ENCODE measurements around the gene CRAMP1.

CRAMP1 gene

GRCh38 chr16:1634541-1634940 is 22.4 kb downstream of the CRAMP1 start:
- no peak for TF ChIP-seq FOXP2 (optimal IDR thresholded peaks at IDR 0.05; ENCODE audit: borderline replicate concordance, extremely low read depth, extremely low read length, insufficient read depth)
- TF ChIP-seq POLR2AphosphoS5 (IDR thresholded peaks at IDR 0.05; ENCODE audit: low read depth, low read length), result no peak
- no peak for TF ChIP-seq TAF1 (IDR thresholded peaks at IDR 0.05; ENCODE audit: borderline replicate concordance, insufficient read depth, low read length)
- no peak for TF ChIP-seq REST (IDR thresholded peaks at IDR 0.05; ENCODE audit: insufficient read depth in 1 of 2, low read depth in 2 of 2, low read length in 2 of 2)
- no peak for TF ChIP-seq SIN3A (IDR thresholded peaks at IDR 0.05; ENCODE audit: borderline replicate concordance, insufficient read depth, low read length)

- TF ChIP-seq TAF1 (IDR thresholded peaks at IDR 0.05; ENCODE audit: borderline replicate concordance, insufficient read depth, low read length) (no peak), REST (IDR thresholded peaks at IDR 0.05; ENCODE audit: insufficient read depth in 1 of 2, low read depth in 2 of 2, low read length in 2 of 2) (no peak), SIN3A (IDR thresholded peaks at IDR 0.05; ENCODE audit: borderline replicate concordance, insufficient read depth, low read length) (no peak), POLR2AphosphoS5 (IDR thresholded peaks at IDR 0.05; ENCODE audit: low read depth, low read length) (no peak), FOXP2 (optimal IDR thresholded peaks at IDR 0.05; ENCODE audit: borderline replicate concordance, extremely low read depth, extremely low read length, insufficient read depth) (no peak)
Observed at GRCh38 chr16:1635070-1635469, 22.9 kb downstream of the CRAMP1 start.

GRCh38 chr16:1637526-1637925 is 25.4 kb downstream of the CRAMP1 start:
- TF ChIP-seq FOXP2 (optimal IDR thresholded peaks at IDR 0.05; ENCODE audit: borderline replicate concordance, extremely low read depth, extremely low read length, insufficient read depth) (no peak), REST (IDR thresholded peaks at IDR 0.05; ENCODE audit: insufficient read depth in 1 of 2, low read depth in 2 of 2, low read length in 2 of 2) (no peak), SIN3A (IDR thresholded peaks at IDR 0.05; ENCODE audit: borderline replicate concordance, insufficient read depth, low read length) (no peak)

- no peak for TF ChIP-seq TAF1 (IDR thresholded peaks at IDR 0.05; ENCODE audit: borderline replicate concordance, insufficient read depth, low read length)
- no peak for TF ChIP-seq POLR2AphosphoS5 (IDR thresholded peaks at IDR 0.05; ENCODE audit: low read depth, low read length)
- no peak for TF ChIP-seq FOXP2 (optimal IDR thresholded peaks at IDR 0.05; ENCODE audit: borderline replicate concordance, extremely low read depth, extremely low read length, insufficient read depth)
- TF ChIP-seq REST (IDR thresholded peaks at IDR 0.05; ENCODE audit: insufficient read depth in 1 of 2, low read depth in 2 of 2, low read length in 2 of 2), result no peak
- TF ChIP-seq SIN3A (IDR thresholded peaks at IDR 0.05; ENCODE audit: borderline replicate concordance, insufficient read depth, low read length), result no peak
Observed at GRCh38 chr16:1638757-1639156, 26.6 kb downstream of the CRAMP1 start.

- no peak for TF ChIP-seq FOXP2 (optimal IDR thresholded peaks at IDR 0.05; ENCODE audit: borderline replicate concordance, extremely low read depth, extremely low read length, insufficient read depth)
- no peak for TF ChIP-seq REST (IDR thresholded peaks at IDR 0.05; ENCODE audit: insufficient read depth in 1 of 2, low read depth in 2 of 2, low read length in 2 of 2)
- TF ChIP-seq TAF1 (IDR thresholded peaks at IDR 0.05; ENCODE audit: borderline replicate concordance, insufficient read depth, low read length), result no peak
- TF ChIP-seq SIN3A (IDR thresholded peaks at IDR 0.05; ENCODE audit: borderline replicate concordance, insufficient read depth, low read length), result no peak
- TF ChIP-seq POLR2AphosphoS5 (IDR thresholded peaks at IDR 0.05; ENCODE audit: low read depth, low read length), result no peak
Observed at GRCh38 chr16:1639282-1639681, 27.1 kb downstream of the CRAMP1 start.
